COLO668 (cell line): Measurements from ENCODE around the gene FBXO45.
A peak's percentile ranks its signal among the peaks of the same experiment; 100 is the strongest.
"Not testable (repeated sequence)": the region's sequence is repeated elsewhere in the genome, so short reads cannot be mapped to it uniquely, and the experiment has no call there.

Source experiments
- DNase-seq: peaks from one replicate; lab custom pipeline; 2025; ENCODE audit not compliant: unreplicated experiment; lab: John Stamatoyannopoulos, UW

Gene FBXO45

GRCh38 chr3:196555295-196555694 is 13.2 kb upstream of the FBXO45 start:
- no peak for DNase-seq

- DNase-seq = no peak
These were observed 11.2 kb upstream of the FBXO45 start for GRCh38 chr3:196557236-196557635.

- DNase-seq = no peak
These were observed 10.0 kb upstream of the FBXO45 start for GRCh38 chr3:196558476-196558875.

- no peak for DNase-seq
These were observed 8.6 kb upstream of the FBXO45 start for GRCh38 chr3:196559826-196560225.

GRCh38 chr3:196563721-196564225 is 4.7 kb upstream of the FBXO45 start:
- DNase-seq = no peak

GRCh38 chr3:196569003-196569516 is 600 bp downstream of the FBXO45 start:
- peak; percentile 62 for DNase-seq

GRCh38 chr3:196570332-196570731 is 1.9 kb downstream of the FBXO45 start:
- not testable (repeated sequence) for DNase-seq

GRCh38 chr3:196572389-196572788 is 3.9 kb downstream of the FBXO45 start:
- no peak for DNase-seq

GRCh38 chr3:196585044-196585757 is 16.7 kb downstream of the FBXO45 start:
- no peak for DNase-seq

GRCh38 chr3:196590279-196590678 is 21.8 kb downstream of the FBXO45 start:
- no peak for DNase-seq

GRCh38 chr3:196596355-196596754 is 27.9 kb downstream of the FBXO45 start:
- DNase-seq = no peak

GRCh38 chr3:196597971-196598733 is 29.7 kb downstream of the FBXO45 start:
- not testable (repeated sequence) for DNase-seq

- DNase-seq = no peak
These were observed 31.3 kb downstream of the FBXO45 start for GRCh38 chr3:196599734-196600128.

- no peak for DNase-seq
These were observed 31.9 kb downstream of the FBXO45 start for GRCh38 chr3:196600359-196600758.

- no peak for DNase-seq
These were observed 34.2 kb downstream of the FBXO45 start for GRCh38 chr3:196602673-196603072.

- no peak for DNase-seq
These were observed 35.2 kb downstream of the FBXO45 start for GRCh38 chr3:196603683-196604082.

- peak; percentile 25 for DNase-seq
These were observed 36.1 kb downstream of the FBXO45 start for GRCh38 chr3:196604548-196604947.

- DNase-seq = no peak
These were observed 40.2 kb downstream of the FBXO45 start for GRCh38 chr3:196608693-196609092.

GRCh38 chr3:196609343-196609775 is 40.9 kb downstream of the FBXO45 start:
- peak; percentile 76 for DNase-seq

- DNase-seq = no peak
These were observed 41.5 kb downstream of the FBXO45 start for GRCh38 chr3:196609805-196610515.

GRCh38 chr3:196611761-196612483 is 43.5 kb downstream of the FBXO45 start:
- DNase-seq = no peak
